Nephron progenitor cell (in vitro differentiated cells): Measurements from ENCODE around the gene MALT1.

Experiments used
- DNase-seq: peaks from one replicate; pipeline ENCODE4 v3.0.0; 2021
- H3K27ac Mint-ChIP-seq: 2 replicates; pipeline ENCODE4 v1.8.0; 2021; ENCODE audit warnings: mild to moderate bottlenecking, moderate library complexity, mixed read lengths
- H3K27me3 Mint-ChIP-seq: 2 replicates; pipeline ENCODE4 v1.8.0; 2021; ENCODE audit warnings: mild to moderate bottlenecking, low read depth, mixed read lengths; ENCODE audit not compliant: poor library complexity
- H3K36me3 Mint-ChIP-seq: 2 replicates; pipeline ENCODE4 v1.8.0; 2021; ENCODE audit warnings: low read depth, mixed read lengths
- H3K4me1 Mint-ChIP-seq: 2 replicates; pipeline ENCODE4 v1.8.0; 2021; ENCODE audit warnings: mixed read lengths
- H3K4me3 Mint-ChIP-seq: 2 replicates; pipeline ENCODE4 v1.8.0; 2021; ENCODE audit warnings: mild to moderate bottlenecking, moderate library complexity, mixed read lengths
- H3K9me3 Mint-ChIP-seq: 2 replicates; pipeline ENCODE4 v1.8.0; 2021; ENCODE audit warnings: mild to moderate bottlenecking, moderate library complexity, mixed read lengths
- CTCF ChIP-seq: fragments of 200-600 bp; sonication (generic); IDR thresholded peaks from 2 replicates; pipeline ENCODE4 v1.5.0; 2021; ENCODE audit warnings: antibody characterized with exemption

Gene MALT1

GRCh38 chr18:58671111-58671631 is at the start of gene MALT1:
Gene MALT1 (plus strand): TSS chr18:58671465. CDS start chr18:58671644, 179 bp downstream.
- H3K4me1 Mint-ChIP-seq, result peaks cover 42% of the 10 kb centered on the region
- peaks cover 10% of the 10 kb centered on the region for H3K36me3 Mint-ChIP-seq
- peak within 1 kb of the TSS; percentile 97 for H3K4me3 Mint-ChIP-seq
- no peaks in the 10 kb centered on the region for H3K9me3 Mint-ChIP-seq
- no peak for TF ChIP-seq CTCF
- peaks cover 12% of the 10 kb centered on the region for H3K27me3 Mint-ChIP-seq
- H3K27ac Mint-ChIP-seq, result peak within 1 kb of the TSS; percentile 97
- peak; percentile 99 for DNase-seq

GRCh38 chr18:58624011-58624410 is 47.3 kb upstream of the MALT1 start:
- Mint-ChIP-seq H3K27ac (no peak overlapping the region), H3K4me3 (no peak overlapping the region), H3K36me3 (no peaks in the 10 kb centered on the region), H3K27me3 (peaks cover 6% of the 10 kb centered on the region), H3K9me3 (no peaks in the 10 kb centered on the region), H3K4me1 (peaks cover 36% of the 10 kb centered on the region)
- DNase-seq, result no peak
- TF ChIP-seq CTCF, result no peak

GRCh38 chr18:58625839-58626238 is 45.4 kb upstream of the MALT1 start:
- Mint-ChIP-seq H3K27me3 (peaks cover 9% of the 10 kb centered on the region), H3K4me3 (no peak overlapping the region), H3K9me3 (no peaks in the 10 kb centered on the region), H3K4me1 (peaks cover 45% of the 10 kb centered on the region), H3K27ac (no peak overlapping the region), H3K36me3 (no peaks in the 10 kb centered on the region)
- DNase-seq, result no peak
- TF ChIP-seq CTCF, result no peak

- Mint-ChIP-seq H3K4me3 (no peak overlapping the region), H3K4me1 (peaks cover 47% of the 10 kb centered on the region)
- TF ChIP-seq CTCF, result no peak
These were observed 41.2 kb upstream of the MALT1 start for GRCh38 chr18:58630071-58630470.

GRCh38 chr18:58631301-58631700 is 40.0 kb upstream of the MALT1 start:
- no peak overlapping the region for H3K4me3 Mint-ChIP-seq
- no peaks in the 10 kb centered on the region for H3K36me3 Mint-ChIP-seq
- TF ChIP-seq CTCF, result no peak
- H3K4me1 Mint-ChIP-seq, result peaks cover 41% of the 10 kb centered on the region
- peak overlapping the region; percentile 24 for H3K27ac Mint-ChIP-seq
- no peak for DNase-seq
- peaks cover 7% of the 10 kb centered on the region for H3K27me3 Mint-ChIP-seq
- H3K9me3 Mint-ChIP-seq, result no peaks in the 10 kb centered on the region

More at GRCh38 chr18:58630071-58630470, 41.2 kb upstream of the MALT1 start:
- DNase-seq, result no peak
- H3K27ac Mint-ChIP-seq, result no peak overlapping the region
- H3K27me3 Mint-ChIP-seq, result peaks cover 10% of the 10 kb centered on the region
- H3K9me3 Mint-ChIP-seq, result no peaks in the 10 kb centered on the region
- H3K36me3 Mint-ChIP-seq, result no peaks in the 10 kb centered on the region

GRCh38 chr18:58632552-58632951 is 38.7 kb upstream of the MALT1 start:
- Mint-ChIP-seq H3K36me3 (no peaks in the 10 kb centered on the region), H3K9me3 (no peaks in the 10 kb centered on the region), H3K4me1 (peaks cover 34% of the 10 kb centered on the region), H3K27ac (no peak overlapping the region), H3K4me3 (no peak overlapping the region), H3K27me3 (peaks cover 7% of the 10 kb centered on the region)
- TF ChIP-seq CTCF, result no peak
- DNase-seq, result no peak
